Mesothelial cell of epicardium (in vitro differentiated cells): ENCODE data around the gene ARL4D. TPM values are rescaled to one million over a fixed set of nuclear protein-coding genes. Genes with fewer than 3 reads are reported as not detected.
A peak's percentile ranks its signal among the peaks of the same experiment; 100 is the strongest.
"Not testable (repeated sequence)": the region's sequence is repeated elsewhere in the genome, so short reads cannot be mapped to it uniquely, and the experiment has no call there.

ENCODE experiments used
- DNase-seq, 2 experiments: peaks; one replicate each; pipeline ENCODE4 v3.0.0; 2021; ENCODE audit warnings: low spot score in 2 of 2; ENCODE audit not compliant: unreplicated experiment in 2 of 2
- H3K27ac Mint-ChIP-seq: 2 replicates; pipeline ENCODE4 v1.8.0; 2021; ENCODE audit warnings: mixed read lengths
- H3K27me3 Mint-ChIP-seq: 2 replicates; pipeline ENCODE4 v1.8.0; 2021; ENCODE audit warnings: low read depth, mixed read lengths
- H3K36me3 Mint-ChIP-seq: 2 replicates; pipeline ENCODE4 v1.8.0; 2021; ENCODE audit warnings: mixed read lengths
- H3K4me1 Mint-ChIP-seq: 2 replicates; pipeline ENCODE4 v1.8.0; 2021; ENCODE audit warnings: mixed read lengths
- H3K4me3 Mint-ChIP-seq: 2 replicates; pipeline ENCODE4 v1.8.0; 2021; ENCODE audit warnings: mild to moderate bottlenecking, moderate library complexity, mixed read lengths
- H3K9me3 Mint-ChIP-seq: 2 replicates; pipeline ENCODE4 v1.8.0; 2021; ENCODE audit warnings: mixed read lengths
- CTCF ChIP-seq: fragments of 200-600 bp; sonication (generic); IDR thresholded peaks from one replicate; pipeline ENCODE4 v1.5.0; 2021; ENCODE audit warnings: antibody characterized with exemption; ENCODE audit not compliant: unreplicated experiment
- total RNA-seq: library from RNA; stranded (reverse); gene quantifications from 3 replicates; pipeline ENCODE4 v1.2.1, GENCODE V29; 2021

The ARL4D gene
- total RNA-seq, 1 donor from 2014 or later: 8.1 TPM

GRCh38 chr17:43416998-43417890, 18.5 kb downstream of the ARL4D start:
- peaks cover 10% of the 10 kb centered on the region for H3K27me3 Mint-ChIP-seq
- no peak overlapping the region for H3K4me3 Mint-ChIP-seq
- peaks cover 16% of the 10 kb centered on the region for H3K4me1 Mint-ChIP-seq
- TF ChIP-seq CTCF: no peak
- no peaks in the 10 kb centered on the region for H3K36me3 Mint-ChIP-seq
- no peaks in the 10 kb centered on the region for H3K9me3 Mint-ChIP-seq
- peak overlapping the region; percentile 18 for H3K27ac Mint-ChIP-seq
- no peak for DNase-seq

- no peak overlapping the region for H3K4me3 Mint-ChIP-seq
- TF ChIP-seq CTCF: no peak
- no peaks in the 10 kb centered on the region for H3K9me3 Mint-ChIP-seq
- no peaks in the 10 kb centered on the region for H3K36me3 Mint-ChIP-seq
- peaks cover 16% of the 10 kb centered on the region for H3K4me1 Mint-ChIP-seq
- no peak overlapping the region for H3K27ac Mint-ChIP-seq
- H3K27me3 Mint-ChIP-seq: peaks cover 9% of the 10 kb centered on the region
- DNase-seq: no peak
Observed at GRCh38 chr17:43418441-43419374, 19.9 kb downstream of the ARL4D start.

GRCh38 chr17:43419375-43419882, 20.6 kb downstream of the ARL4D start:
- H3K27me3 Mint-ChIP-seq, H3K36me3 Mint-ChIP-seq, DNase-seq, H3K27ac Mint-ChIP-seq, H3K9me3 Mint-ChIP-seq, H3K4me3 Mint-ChIP-seq: not testable (repeated sequence)
- H3K4me1 Mint-ChIP-seq: peaks cover 16% of the 10 kb centered on the region

GRCh38 chr17:43423777-43424455, 25.1 kb downstream of the ARL4D start:
- no peaks in the 10 kb centered on the region for H3K4me1 Mint-ChIP-seq
- no peaks in the 10 kb centered on the region for H3K9me3 Mint-ChIP-seq
- no peaks in the 10 kb centered on the region for H3K36me3 Mint-ChIP-seq
- DNase-seq: no peak
- H3K4me3 Mint-ChIP-seq: no peak overlapping the region
- no peak for TF ChIP-seq CTCF
- no peak overlapping the region for H3K27ac Mint-ChIP-seq
- no peaks in the 10 kb centered on the region for H3K27me3 Mint-ChIP-seq

- Mint-ChIP-seq H3K27me3 (no peaks in the 10 kb centered on the region), H3K9me3 (no peaks in the 10 kb centered on the region), H3K4me1 (peaks cover 21% of the 10 kb centered on the region), H3K36me3 (no peaks in the 10 kb centered on the region), H3K4me3 (no peak overlapping the region), H3K27ac (no peak overlapping the region)
- TF ChIP-seq CTCF: no peak
- no peak for DNase-seq
Observed at GRCh38 chr17:43427362-43428043, 28.7 kb downstream of the ARL4D start.
